Heart left ventricle (tissue), 16 donors: Measurements from ENCODE around the gene ANKRD52. TPM values are rescaled to one million over a fixed set of nuclear protein-coding genes. Genes with fewer than 3 reads are reported as not detected.

Experiments used
- ATAC-seq, 4 donors: fragments of 200-7000 bp; cut with Tn5 transposase; one replicate each; pipeline ENCODE4 v1.9.1; 2020 to 2022; ENCODE audit warnings: moderate library complexity in 4 of 4, mild to moderate bottlenecking in 3 of 4, moderate number of reproducible peaks in 1 of 4
- DNase-seq, 5 donors: peaks; one replicate each; pipeline ENCODE4 v3.0.0-alpha.2; 2020
- H3K27ac ChIP-seq, 12 donors: fragments of 200-600 bp; sonication (generic) in 4 of 12; one replicate each; pipeline versions ENCODE4 v1.5.0 to v1.8.0; 2016 to 2022; ENCODE audit warnings: mild to moderate bottlenecking in 2 of 12
- H3K27me3 ChIP-seq, 9 donors: fragments of 200-600 bp; sonication (generic) in 2 of 9; one replicate each; pipeline versions ENCODE4 v1.5.1 to v1.8.0; 2016 to 2022; ENCODE audit warnings: mild to moderate bottlenecking in 3 of 9
- H3K36me3 ChIP-seq, 9 donors: fragments of 200-600 bp; sonication (generic) in 2 of 9; one replicate each; pipeline versions ENCODE4 v1.5.0 to v1.8.0; 2018 to 2022; ENCODE audit warnings: mild to moderate bottlenecking in 2 of 9
- H3K4me1 ChIP-seq, 12 donors: fragments of 200-600 bp; sonication (generic) in 4 of 12; one replicate each; pipeline versions ENCODE4 v1.5.0 to v1.8.0; 2016 to 2022; ENCODE audit warnings: mild to moderate bottlenecking in 3 of 12
- H3K4me3 ChIP-seq, 12 donors: fragments of 200-600 bp; sonication (generic) in 4 of 12; one replicate each; pipeline versions ENCODE4 v1.5.0 to v1.8.0; 2017 to 2022; ENCODE audit warnings: mild to moderate bottlenecking in 9 of 12, moderate library complexity in 4 of 12
- H3K9me3 ChIP-seq, 12 donors: fragments of 200-600 bp; sonication (generic) in 4 of 12; one replicate each; pipeline versions ENCODE4 v1.5.0 to v1.8.0; 2016 to 2022; ENCODE audit warnings: mild to moderate bottlenecking in 1 of 12
- POLR2A ChIP-seq, 2 donors: fragments of 450-650 bp; IDR thresholded peaks; one replicate each; pipeline ENCODE4 v1.6.1; 2017; ENCODE audit warnings: antibody characterized with exemption in 2 of 2, mild to moderate bottlenecking in 2 of 2, moderate library complexity in 2 of 2
- WGBS, 4 donors: extraction: QIAGEN DNeasy Blood & Tissue Kit in 2 of 4; methylation state at CpG; one replicate each; pipeline versions ENCODE4 v1.1.5 to v1.1.7; 2013 to 2018; 5-methylcytosine and 5-hydroxymethylcytosine counted together
- intact Hi-C, 10 donors: fragments of 100-400 bp; cut with DNase I; formaldehyde crosslinking; loops; one replicate each; pipeline versions ENCODE4 v1.11.1 to v1.14.2; 2022
- polyA plus RNA-seq, 2 donors: library from polyadenylated mRNA; stranded (reverse); fragments of 200-250 nt; gene quantifications; one replicate each; pipeline ENCODE4 v1.2.3, GENCODE V29; 2013
- total RNA-seq, 9 donors: library from RNA; depleted of rRNA in 2 of 9; stranded (reverse); fragments of >200 nt in 2 of 9; fragmentation: NEBNext Ultra II Directional in 3 of 9; extraction: Animal tissue kit (Norgen Biotek cat#: 25700) in 3 of 9; gene quantifications; one replicate each; pipeline versions ENCODE4 v1.1.0 to v1.2.4, GENCODE V29; 2016 to 2023
- TF ChIP-seq, protein P1 (sequence below), 12 donors: fragments of 200-600 bp; sonication (generic) in 4 of 12; IDR thresholded peaks; one replicate each; pipeline versions ENCODE4 v1.5.0 to v1.8.0; 2018 to 2022; ENCODE audit warnings: antibody characterized with exemption in 12 of 12, mild to moderate bottlenecking in 5 of 12
- donor health status: ischemic (EF 13 %, LVEDD 7.1; RV severe dilation, severe dysfunction).
- donor health status: healthy with polysubstance abuse.
- donor health status: DM: no; HTN: yes; CAD: no.
- donor health status: DM: no; HTN: no; CAD: no.
- donor health status: ischemic (EF 25% LVEDD 6.9; RV normal size, moderate dysfunction).
- donor health status: ischemic (EF 25% LVEDD 5.7; RV mildly dilated, moderate dysfunction).
- donor health status: healthy.
- donor health status: DM: yes; HTN: yes; CAD: no.
- donor health status: ischemic (EF 35%, LVEDD 5.7; RV mildly dilated, moderate dysfunction).
- donor health status: nonischemic (EF 11% LVEDD 7.7; RV severe dilation, severe dysfunction).
- donor health status: DM: yes; HTN: yes; CAD: no.
- donor health status: PGD.
- donor health status: ischemic (EF 29% LVEDD 5.4; RV normal size, mild dysfunction).
- donor health status: nonischemic (EF 23%, LVEDD 6.1; RV moderate dilation, normal function).

ANKRD52 gene
- total and polyA plus RNA-seq, 11 donors: 12.2 to 40.6 (median 28.0) TPM

DNA sequence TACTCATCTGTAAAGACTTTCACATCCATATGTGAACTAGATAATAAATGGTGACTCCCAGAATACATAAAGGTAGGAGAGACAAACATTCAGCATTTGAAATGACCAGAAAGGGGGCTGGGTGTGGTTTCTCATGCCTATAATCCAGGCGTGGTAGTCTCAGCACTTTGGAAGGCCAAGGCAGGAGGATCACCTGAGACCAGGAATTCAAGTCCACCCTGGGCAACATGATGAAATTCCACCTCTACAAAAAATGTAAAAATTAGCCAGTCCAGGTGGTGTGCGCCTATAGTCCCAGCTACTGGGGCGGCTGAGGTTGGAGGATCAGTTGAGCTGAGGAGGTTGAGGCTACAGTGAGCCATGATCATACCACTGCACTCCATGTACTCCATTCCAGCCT is 46.1 kb upstream of the ANKRD52 start:
- H3K4me3 ChIP-seq: no peak overlapping the region
- H3K4me1 ChIP-seq: peaks cover 8 to 30% (median 20%) of the 10 kb centered on the region in 12 donors
- peaks cover 0 to 55% (median 40%) of the 10 kb centered on the region in 9 donors for H3K36me3 ChIP-seq
- no peaks in the 10 kb centered on the region for H3K27me3 ChIP-seq
- TF ChIP-seq POLR2A (IDR thresholded peaks at IDR 0.05): no peak
- H3K9me3 ChIP-seq: no peaks in the 10 kb centered on the region
- H3K27ac ChIP-seq: no peak overlapping the region
- intact Hi-C loops: no loop called here
- WGBS, 4 donors: 93 to 96% (median 94%) methylated on average over 3 of the region's 3 CpGs
- ATAC-seq: no peak
- no peak for DNase-seq

GRCh38 chr12:56300644-56301464 is 42.7 kb upstream of the ANKRD52 start:
- Histone ChIP-seq H3K9me3 (no peaks in the 10 kb centered on the region), H3K27ac (peak overlapping the region; percentile 89 to 100 (median 96)), H3K27me3 (no peaks in the 10 kb centered on the region), H3K36me3 (peaks cover 0 to 46% (median 19%) of the 10 kb centered on the region in 9 donors), H3K4me1 (peaks cover 24 to 63% (median 53%) of the 10 kb centered on the region in 12 donors), H3K4me3 (peak overlapping the region; percentile 40 to 98 (median 84))
- 23 to 28% (median 25%) methylated on average over 21 of the region's 21 CpGs for WGBS, 4 donors
- no peak for DNase-seq
- peak; percentile 2 to 19 (median 11) for ATAC-seq
- intact Hi-C loops: loop anchor here in 4 of 10 donors (2.0 kb wide), 4 partner anchors 34 to 182 kb away; partner anchors contain the start of genes COQ10A (in 2 of the 4) and ZC3H10 (in 1 of the 4)
- TF ChIP-seq, protein P1, sequence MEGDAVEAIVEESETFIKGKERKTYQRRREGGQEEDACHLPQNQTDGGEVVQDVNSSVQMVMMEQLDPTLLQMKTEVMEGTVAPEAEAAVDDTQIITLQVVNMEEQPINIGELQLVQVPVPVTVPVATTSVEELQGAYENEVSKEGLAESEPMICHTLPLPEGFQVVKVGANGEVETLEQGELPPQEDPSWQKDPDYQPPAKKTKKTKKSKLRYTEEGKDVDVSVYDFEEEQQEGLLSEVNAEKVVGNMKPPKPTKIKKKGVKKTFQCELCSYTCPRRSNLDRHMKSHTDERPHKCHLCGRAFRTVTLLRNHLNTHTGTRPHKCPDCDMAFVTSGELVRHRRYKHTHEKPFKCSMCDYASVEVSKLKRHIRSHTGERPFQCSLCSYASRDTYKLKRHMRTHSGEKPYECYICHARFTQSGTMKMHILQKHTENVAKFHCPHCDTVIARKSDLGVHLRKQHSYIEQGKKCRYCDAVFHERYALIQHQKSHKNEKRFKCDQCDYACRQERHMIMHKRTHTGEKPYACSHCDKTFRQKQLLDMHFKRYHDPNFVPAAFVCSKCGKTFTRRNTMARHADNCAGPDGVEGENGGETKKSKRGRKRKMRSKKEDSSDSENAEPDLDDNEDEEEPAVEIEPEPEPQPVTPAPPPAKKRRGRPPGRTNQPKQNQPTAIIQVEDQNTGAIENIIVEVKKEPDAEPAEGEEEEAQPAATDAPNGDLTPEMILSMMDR (IDR thresholded peaks at IDR 0.05): no peak
- no peak for TF ChIP-seq POLR2A (IDR thresholded peaks at IDR 0.05)

DNA sequence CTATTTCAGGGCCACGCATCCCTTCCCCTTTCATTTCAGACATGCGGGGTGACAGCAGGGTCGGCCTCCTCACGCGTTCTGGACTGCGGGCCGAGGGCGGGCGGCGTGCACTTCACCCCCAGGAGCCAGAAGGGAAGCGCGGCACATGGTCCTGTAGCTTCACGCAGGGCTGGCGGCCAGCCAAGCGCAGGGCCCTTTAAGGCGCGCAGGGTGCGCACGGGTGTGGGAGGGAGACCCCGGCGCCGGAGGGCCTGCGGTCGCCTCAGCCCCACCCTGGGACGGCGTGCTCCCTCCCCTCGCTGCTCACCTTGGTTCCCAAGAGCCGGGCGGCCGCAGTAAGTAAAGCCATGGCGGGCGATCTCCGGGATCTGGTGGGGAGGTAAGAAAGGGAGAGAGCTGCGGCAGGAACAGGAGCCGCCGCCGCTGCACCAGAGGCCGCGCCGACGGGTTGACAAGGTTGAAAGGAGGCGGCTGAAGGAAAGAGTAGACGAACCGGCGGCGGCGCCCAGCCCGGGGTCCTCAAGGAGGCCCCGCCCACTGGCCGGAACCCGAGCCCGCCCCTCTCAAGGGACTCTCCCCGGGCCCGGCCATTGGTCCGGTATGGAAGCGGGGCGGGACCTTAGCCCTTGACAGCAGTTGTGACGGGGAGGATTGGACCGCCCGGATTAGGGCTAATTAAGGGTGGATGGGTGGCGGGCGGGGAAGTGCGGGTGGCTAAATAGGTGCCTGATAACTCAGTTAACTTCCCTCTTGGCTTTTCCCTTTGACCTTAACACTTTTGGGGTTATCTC is 41.9 kb upstream of the ANKRD52 start, which contains the start of gene CS:
CS (minus strand) TSS at position 478 of the 791 bp plus-strand sequence; CDS start at position 349, 129 bp downstream.
- H3K27ac ChIP-seq: peak within 1 kb of the TSS; percentile 89 to 100 (median 96)
- TF ChIP-seq POLR2A (IDR thresholded peaks at IDR 0.05): peak; percentile 21 to 90
- TF ChIP-seq, protein P1 (IDR thresholded peaks at IDR 0.05): no peak
- DNase-seq (peak; percentile 99 to 100 (median 99)), ATAC-seq (peak; percentile 97 to 99 (median 98))
- intact Hi-C loops: loop anchor here in 5 of 10 donors (2.0 to 5.0 kb wide), 5 partner anchors 33 to 181 kb away; partner anchors contain the start of genes COQ10A (in 2 of the 5) and ZC3H10 (in 1 of the 5)
- 0 to 1% (median 0%) methylated on average over 37 to 63 of the region's 63 CpGs for WGBS, 4 donors
- peak within 1 kb of the TSS; percentile 62 to 98 (median 84) for H3K4me3 ChIP-seq
- H3K4me1 ChIP-seq: peaks cover 24 to 63% (median 53%) of the 10 kb centered on the region in 12 donors
- peaks cover 0 to 41% (median 11%) of the 10 kb centered on the region in 9 donors for H3K36me3 ChIP-seq
- no peaks in the 10 kb centered on the region for H3K27me3 ChIP-seq
- H3K9me3 ChIP-seq: no peaks in the 10 kb centered on the region

GRCh38 chr12:56299308-56299852 is 41.2 kb upstream of the ANKRD52 start:
- TF ChIP-seq, protein P1 (IDR thresholded peaks at IDR 0.05): no peak
- no peak for TF ChIP-seq POLR2A (IDR thresholded peaks at IDR 0.05)
- peaks cover 0 to 38% (median 12%) of the 10 kb centered on the region in 9 donors for H3K36me3 ChIP-seq
- peak overlapping the region; percentile 89 to 100 (median 96) for H3K27ac ChIP-seq
- intact Hi-C loops: loop anchor here in 1 of 10 donors (5.0 kb wide), 1 partner anchor 177 kb away; no protein-coding TSS in a partner anchor
- H3K4me1 ChIP-seq: peaks cover 24 to 69% (median 53%) of the 10 kb centered on the region in 12 donors
- peak in 3 of 4 donors; percentile 2 to 11 (median 8) for ATAC-seq
- H3K9me3 ChIP-seq: no peaks in the 10 kb centered on the region
- H3K27me3 ChIP-seq: no peaks in the 10 kb centered on the region
- 0 to 2% (median 1%) methylated on average over 10 of the region's 10 CpGs for WGBS, 4 donors
- H3K4me3 ChIP-seq: peak overlapping the region; percentile 62 to 98 (median 84)
- DNase-seq: no peak
